ENCODE measurements around the gene MAN2A1. TPM values are rescaled to one million over a fixed set of nuclear protein-coding genes. Genes with fewer than 3 reads are reported as not detected.

MAN2A1 gene
- total RNA-seq, 1 experiment from 2014 or later = 78.0 TPM

GRCh38 chr5:109829331-109829730 is 139.6 kb downstream of the MAN2A1 start:
- Histone ChIP-seq H3T11ph (ENCODE audit: low read length) (no peak overlapping the region), H4K91ac (ENCODE audit: insufficient read length, low read depth, low read length) (no peak overlapping the region), H2BK15ac (ENCODE audit: low read depth, low read length) (no peak overlapping the region), H3K4me2 (ENCODE audit: insufficient read depth, insufficient read length, low read length) (no peak overlapping the region), H3K9ac (ENCODE audit: extremely low read depth, insufficient read length, low read length) (no peak overlapping the region), H3K4ac (ENCODE audit: low read depth, low read length) (no peak overlapping the region), H3K4me1 (ENCODE audit: insufficient read depth, low read length) (no peaks in the 10 kb centered on the region), H3K27ac (ENCODE audit: insufficient read length, low read depth, low read length) (no peak overlapping the region), H2BK12ac (ENCODE audit: insufficient read length, low read depth, low read length) (no peak overlapping the region), H3K14ac (ENCODE audit: insufficient read depth, low read length) (no peak overlapping the region), H2BK120ac (ENCODE audit: low read depth, low read length, poor library complexity, severe bottlenecking) (no peak overlapping the region), H4K5ac (ENCODE audit: insufficient read length, low read depth, low read length) (no peak overlapping the region), H2AFZ (ENCODE audit: low read length) (no peak overlapping the region), H2BK5ac (ENCODE audit: insufficient read length, low read length) (no peak overlapping the region), H3K79me1 (ENCODE audit: insufficient read depth, low read depth, low read length, poor library complexity, severe bottlenecking) (no peaks in the 10 kb centered on the region), H4K8ac (replicated peaks; ENCODE audit: insufficient read length, low read depth, low read length) (no peak overlapping the region), H4K20me1 (ENCODE audit: control insufficient read depth, insufficient read depth, insufficient read length) (no peaks in the 10 kb centered on the region), H3K56ac (ENCODE audit: insufficient read length, low read depth, low read length) (no peak overlapping the region), H2AK5ac (ENCODE audit: insufficient read length, low read length) (no peak overlapping the region), H3K79me2 (ENCODE audit: insufficient read depth, low read length) (no peaks in the 10 kb centered on the region), H3K23me2 (ENCODE audit: insufficient read length, low read depth, low read length, poor library complexity, severe bottlenecking) (no peaks in the 10 kb centered on the region), H3K23ac (ENCODE audit: insufficient read length, low read depth, low read length) (no peak overlapping the region), H3K9me3 (ENCODE audit: control insufficient read depth, low read depth, low read length) (no peaks in the 10 kb centered on the region), H3K18ac (ENCODE audit: insufficient read length, low read depth, low read length) (no peak overlapping the region), H2BK20ac (ENCODE audit: low read depth, low read length, poor library complexity, severe bottlenecking) (no peak overlapping the region), H3K27me3 (ENCODE audit: insufficient read depth, low read length) (no peaks in the 10 kb centered on the region)
- Mint-ChIP-seq H3K27ac (no peak overlapping the region), H3K4me3 (no peak overlapping the region), H3K36me3 (ENCODE audit: insufficient read depth in 1 of 3, low read depth in 3 of 3) (peaks cover 61 to 90% (median 83%) of the 10 kb centered on the region in 3 experiments), H3K27me3 (ENCODE audit: low read depth) (no peaks in the 10 kb centered on the region; the same call in 1 of the 2 replicates), H3K4me1 (no peaks in the 10 kb centered on the region), H3K9me3 (peaks cover 13 to 14% of the 10 kb centered on the region in 2 experiments)
- no peak for DNase-seq
- TF ChIP-seq, protein P1, sequence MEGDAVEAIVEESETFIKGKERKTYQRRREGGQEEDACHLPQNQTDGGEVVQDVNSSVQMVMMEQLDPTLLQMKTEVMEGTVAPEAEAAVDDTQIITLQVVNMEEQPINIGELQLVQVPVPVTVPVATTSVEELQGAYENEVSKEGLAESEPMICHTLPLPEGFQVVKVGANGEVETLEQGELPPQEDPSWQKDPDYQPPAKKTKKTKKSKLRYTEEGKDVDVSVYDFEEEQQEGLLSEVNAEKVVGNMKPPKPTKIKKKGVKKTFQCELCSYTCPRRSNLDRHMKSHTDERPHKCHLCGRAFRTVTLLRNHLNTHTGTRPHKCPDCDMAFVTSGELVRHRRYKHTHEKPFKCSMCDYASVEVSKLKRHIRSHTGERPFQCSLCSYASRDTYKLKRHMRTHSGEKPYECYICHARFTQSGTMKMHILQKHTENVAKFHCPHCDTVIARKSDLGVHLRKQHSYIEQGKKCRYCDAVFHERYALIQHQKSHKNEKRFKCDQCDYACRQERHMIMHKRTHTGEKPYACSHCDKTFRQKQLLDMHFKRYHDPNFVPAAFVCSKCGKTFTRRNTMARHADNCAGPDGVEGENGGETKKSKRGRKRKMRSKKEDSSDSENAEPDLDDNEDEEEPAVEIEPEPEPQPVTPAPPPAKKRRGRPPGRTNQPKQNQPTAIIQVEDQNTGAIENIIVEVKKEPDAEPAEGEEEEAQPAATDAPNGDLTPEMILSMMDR (conservative IDR thresholded peaks at IDR 0.05) = no peak

All from H9 (cell line).